Suprapubic skin (tissue), 4 donors: ENCODE measurements around the gene C5orf63. TPM values are rescaled to one million over a fixed set of nuclear protein-coding genes. Genes with fewer than 3 reads are reported as not detected.
"Not testable (repeated sequence)": the region's sequence is repeated elsewhere in the genome, so short reads cannot be mapped to it uniquely, and the experiment has no call there.

ENCODE experiments used
- DNase-seq, 2 donors: peaks; one replicate each; pipeline ENCODE4 v3.0.0-alpha.2; 2019; ENCODE audit warnings: low spot score in 2 of 2
- H3K27ac ChIP-seq: fragments of 200-600 bp; sonication (generic); one replicate; pipeline ENCODE4 v1.5.1; 2019
- H3K27me3 ChIP-seq: fragments of 200-600 bp; sonication (generic); one replicate; pipeline ENCODE4 v1.5.1; 2019
- H3K36me3 ChIP-seq: fragments of 200-600 bp; sonication (generic); one replicate; pipeline ENCODE4 v1.5.1; 2019
- H3K4me1 ChIP-seq: fragments of 200-600 bp; sonication (generic); one replicate; pipeline ENCODE4 v1.5.1; 2019
- H3K4me3 ChIP-seq: fragments of 200-600 bp; sonication (generic); one replicate; pipeline ENCODE4 v1.5.1; 2019; ENCODE audit warnings: mild to moderate bottlenecking
- H3K9me3 ChIP-seq: fragments of 200-600 bp; sonication (generic); one replicate; pipeline ENCODE4 v1.5.1; 2019
- CTCF ChIP-seq, 2 donors: fragments of 200-600 bp in 1 of 2; fragments of 450-650 bp in 1 of 2; sonication (generic) in 1 of 2; IDR thresholded peaks; one replicate each; pipeline ENCODE4 v1.5.1; 2016 to 2019; ENCODE audit warnings: antibody characterized with exemption in 2 of 2, mild to moderate bottlenecking in 1 of 2, moderate library complexity in 1 of 2
- EP300 ChIP-seq: sonication (generic); formaldehyde crosslinking; IDR thresholded peaks from one replicate; pipeline ENCODE4 v1.6.1; 2017; ENCODE audit warnings: antibody characterized with exemption
- POLR2A ChIP-seq, 2 donors: fragments of 450-650 bp; IDR thresholded peaks; one replicate each; pipeline ENCODE4 v1.6.1; 2017; ENCODE audit warnings: antibody characterized with exemption in 2 of 2, mild to moderate bottlenecking in 2 of 2, moderate library complexity in 2 of 2
- POLR2AphosphoS5 ChIP-seq, 3 donors: sonication (generic); formaldehyde crosslinking; IDR thresholded peaks; one replicate each; pipeline ENCODE4 v1.6.1; 2017; ENCODE audit warnings: antibody characterized with exemption in 3 of 3
- WGBS: methylation state at CpG from one replicate; pipeline ENCODE4 v1.1.5; 2018; 5-methylcytosine and 5-hydroxymethylcytosine counted together
- total RNA-seq, 4 donors: library from RNA; depleted of rRNA; stranded (reverse); fragments of >200 nt; gene quantifications; one replicate each; pipeline ENCODE4 v1.1.0, GENCODE V29; 2016

Gene C5orf63
- total RNA-seq, 4 donors from 2014 or later, result 0.98 to 9.5 (median 2.0) TPM

GRCh38 chr5:127055880-127056653, 17.2 kb downstream of the C5orf63 start:
- 93% methylated on average over 3 of the region's 3 CpGs for WGBS

GRCh38 chr5:127053551-127053950, 19.8 kb downstream of the C5orf63 start:
- not testable (repeated sequence) for H3K4me1 ChIP-seq, H3K27ac ChIP-seq, H3K27me3 ChIP-seq, DNase-seq, H3K9me3 ChIP-seq, H3K36me3 ChIP-seq, H3K4me3 ChIP-seq
- WGBS, result 94% methylated on average over 6 of the region's 6 CpGs

More at GRCh38 chr5:127055880-127056653, 17.2 kb downstream of the C5orf63 start:
- Histone ChIP-seq H3K4me1 (no peaks in the 10 kb centered on the region), H3K9me3 (no peaks in the 10 kb centered on the region), H3K27ac (no peak overlapping the region), H3K4me3 (no peak overlapping the region), H3K27me3 (no peaks in the 10 kb centered on the region), H3K36me3 (peaks cover 6% of the 10 kb centered on the region)
- TF ChIP-seq EP300 (no peak), POLR2AphosphoS5 (IDR thresholded peaks at IDR 0.05) (no peak), POLR2A (IDR thresholded peaks at IDR 0.05) (no peak)
- no peak for DNase-seq

GRCh38 chr5:127053049-127053448, 20.3 kb downstream of the C5orf63 start:
- Histone ChIP-seq H3K36me3 (peaks cover 6% of the 10 kb centered on the region), H3K9me3 (no peaks in the 10 kb centered on the region), H3K27me3 (no peaks in the 10 kb centered on the region), H3K4me3 (no peak overlapping the region), H3K27ac (no peak overlapping the region), H3K4me1 (no peaks in the 10 kb centered on the region)
- TF ChIP-seq CTCF (IDR thresholded peaks at IDR 0.05) (no peak), POLR2A (IDR thresholded peaks at IDR 0.05) (no peak), POLR2AphosphoS5 (IDR thresholded peaks at IDR 0.05) (no peak), EP300 (no peak)
- 93% methylated on average over 3 of the region's 3 CpGs for WGBS
- no peak for DNase-seq

- Histone ChIP-seq H3K27me3 (no peaks in the 10 kb centered on the region), H3K36me3 (peaks cover 6% of the 10 kb centered on the region), H3K4me3 (no peak overlapping the region), H3K27ac (no peak overlapping the region), H3K9me3 (no peaks in the 10 kb centered on the region), H3K4me1 (no peaks in the 10 kb centered on the region)
- 80% methylated on average over 1 of the region's 1 CpG for WGBS
- TF ChIP-seq EP300, result no peak
- no peak for TF ChIP-seq CTCF (IDR thresholded peaks at IDR 0.05)
- TF ChIP-seq POLR2A (IDR thresholded peaks at IDR 0.05), result no peak
- TF ChIP-seq POLR2AphosphoS5 (IDR thresholded peaks at IDR 0.05), result no peak
- DNase-seq, result no peak
Observed at GRCh38 chr5:127051591-127051990, 21.7 kb downstream of the C5orf63 start.

GRCh38 chr5:127046343-127047072, 26.8 kb downstream of the C5orf63 start:
- Histone ChIP-seq H3K27ac (no peak overlapping the region), H3K4me1 (peaks cover 1% of the 10 kb centered on the region), H3K36me3 (no peaks in the 10 kb centered on the region), H3K9me3 (no peaks in the 10 kb centered on the region), H3K4me3 (no peak overlapping the region), H3K27me3 (no peaks in the 10 kb centered on the region)
- 83% methylated on average over 4 of the region's 4 CpGs for WGBS
- TF ChIP-seq POLR2A (IDR thresholded peaks at IDR 0.05), result no peak
- TF ChIP-seq CTCF (IDR thresholded peaks at IDR 0.05), result no peak
- TF ChIP-seq POLR2AphosphoS5 (IDR thresholded peaks at IDR 0.05), result no peak
- no peak for TF ChIP-seq EP300
- DNase-seq, result no peak

GRCh38 chr5:127042593-127042992, 30.7 kb downstream of the C5orf63 start:
- no peak for DNase-seq
- no peak overlapping the region for H3K27ac ChIP-seq
- 92% methylated on average over 2 of the region's 2 CpGs for WGBS

More at GRCh38 chr5:127042593-127042992, 30.7 kb downstream of the C5orf63 start:
- H3K4me3 ChIP-seq, result no peak overlapping the region
- H3K9me3 ChIP-seq, result no peaks in the 10 kb centered on the region
- H3K4me1 ChIP-seq, result peaks cover 16% of the 10 kb centered on the region
- no peaks in the 10 kb centered on the region for H3K36me3 ChIP-seq
- TF ChIP-seq EP300 (no peak), CTCF (IDR thresholded peaks at IDR 0.05) (no peak), POLR2AphosphoS5 (IDR thresholded peaks at IDR 0.05) (no peak), POLR2A (IDR thresholded peaks at IDR 0.05) (no peak)
- H3K27me3 ChIP-seq, result no peaks in the 10 kb centered on the region
